C1 segment of cervical spinal cord (tissue), 14 donors: Measurements from ENCODE around the gene ZNF174.
A peak's percentile ranks its signal among the peaks of the same experiment; 100 is the strongest.

Source experiments
- DNase-seq, 14 donors: peaks; one replicate each; lab custom pipeline; 2025; lab: John Stamatoyannopoulos, UW

ZNF174 gene

DNA sequence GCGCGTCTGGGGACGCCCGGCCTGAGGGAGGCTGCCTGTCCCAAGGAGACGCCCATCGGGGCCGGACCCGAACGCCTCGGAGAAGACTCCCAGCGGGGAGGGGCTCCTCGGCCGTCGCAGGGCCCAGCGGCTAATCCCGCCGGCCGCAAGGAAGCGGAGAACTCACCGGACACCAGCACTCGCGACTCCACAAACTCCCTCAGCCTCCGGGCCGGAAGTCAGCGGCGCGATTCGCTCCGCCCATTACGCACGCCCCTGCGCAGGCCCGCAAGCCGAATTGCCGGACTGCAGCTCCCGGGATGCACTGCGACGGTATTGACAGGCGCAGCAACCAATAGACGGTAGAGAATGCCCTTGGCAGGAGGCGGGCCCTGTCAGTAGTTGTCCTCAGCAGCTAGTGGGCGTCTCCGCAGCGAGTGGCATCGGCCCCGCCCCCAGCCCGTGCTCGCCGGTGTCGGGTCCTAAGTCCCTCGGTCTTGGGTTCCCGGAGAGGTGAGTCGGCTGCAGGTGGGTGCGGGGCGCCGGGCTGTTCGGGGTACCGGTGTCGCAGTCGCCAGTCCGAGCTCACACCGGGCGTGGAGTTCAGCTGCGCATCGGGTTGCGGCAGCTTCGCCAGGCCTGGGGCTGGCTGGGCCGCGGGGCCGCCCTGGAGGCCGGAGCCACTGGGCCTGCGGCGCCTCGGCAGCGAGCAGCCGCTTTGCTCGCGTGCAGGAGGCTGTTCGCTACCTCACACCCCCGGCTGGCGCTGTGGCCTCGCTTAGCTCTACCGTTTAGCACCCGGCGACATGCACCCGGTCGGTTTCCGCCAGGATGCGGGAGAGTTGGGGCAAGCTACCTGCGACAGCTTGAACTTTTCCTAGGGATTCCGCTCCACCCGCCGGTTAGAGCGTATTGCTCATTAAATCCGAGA lies at the start of gene ZNF174, which contains the start of gene ZSCAN32:
Gene ZNF174, plus strand, starts transcription at position 437 of the 910 bp plus-strand sequence. CDS start 790 bp downstream, outside the sequence.
Gene ZSCAN32, minus strand, starts transcription at position 226 of the 910 bp plus-strand sequence. CDS start 3,447 bp downstream, outside the sequence.
- peak; percentile 94 to 99 (median 97) for DNase-seq

DNA sequence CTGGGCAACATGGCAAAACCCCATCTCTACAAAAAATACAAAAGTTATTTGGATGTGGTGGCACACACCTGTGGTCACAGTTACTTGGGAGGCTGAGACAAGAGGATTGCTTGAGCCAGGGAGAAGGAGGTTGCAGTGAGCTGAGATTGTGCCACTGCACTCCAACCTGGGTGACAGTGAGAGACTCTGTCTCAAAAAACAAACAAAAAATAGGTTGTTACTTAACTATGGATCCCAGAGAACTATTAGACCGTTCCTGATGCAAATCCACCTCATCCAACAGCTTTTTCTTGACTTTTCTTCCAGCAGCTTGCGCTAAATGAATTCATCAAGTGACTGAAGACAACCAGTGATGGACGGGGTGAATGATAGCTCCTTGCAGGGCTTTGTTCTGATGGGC lies 45.4 kb upstream of the ZNF174 start, which contains the start of gene OR2C1:
Gene OR2C1, plus strand, starts transcription at position 301 of the 400 bp plus-strand sequence. Its CDS starts 52 bp downstream, at position 353.
- no peak for DNase-seq

DNA sequence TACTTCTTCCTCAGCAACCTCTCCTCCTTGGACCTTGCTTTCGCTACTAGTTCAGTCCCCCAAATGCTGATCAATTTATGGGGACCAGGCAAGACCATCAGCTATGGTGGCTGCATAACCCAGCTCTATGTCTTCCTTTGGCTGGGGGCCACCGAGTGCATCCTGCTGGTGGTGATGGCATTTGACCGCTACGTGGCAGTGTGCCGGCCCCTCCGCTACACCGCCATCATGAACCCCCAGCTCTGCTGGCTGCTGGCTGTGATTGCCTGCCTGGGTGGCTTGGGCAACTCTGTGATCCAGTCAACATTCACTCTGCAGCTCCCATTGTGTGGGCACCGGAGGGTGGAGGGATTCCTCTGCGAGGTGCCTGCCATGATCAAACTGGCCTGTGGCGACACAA lies 44.9 kb upstream of the ZNF174 start:
- no peak for DNase-seq

DNA sequence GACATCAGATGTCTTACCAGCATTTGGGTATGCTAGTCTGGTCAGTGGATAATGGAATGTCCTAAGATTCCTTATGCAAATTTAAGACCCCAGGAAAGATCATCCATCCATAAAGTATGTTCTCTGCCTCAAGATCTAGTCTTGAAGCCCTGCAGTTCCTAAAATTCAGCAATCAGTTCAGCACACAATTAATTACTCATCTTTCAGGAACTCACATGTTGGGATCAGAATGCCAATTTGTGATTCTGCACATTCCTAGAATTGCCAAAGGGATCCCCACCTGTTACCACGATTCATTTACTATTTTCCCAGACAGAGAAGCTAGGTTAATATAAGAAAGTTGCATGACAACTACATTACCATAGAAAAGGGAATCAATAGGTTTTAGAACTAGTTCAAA lies 42.1 kb upstream of the ZNF174 start:
- DNase-seq: no peak

DNA sequence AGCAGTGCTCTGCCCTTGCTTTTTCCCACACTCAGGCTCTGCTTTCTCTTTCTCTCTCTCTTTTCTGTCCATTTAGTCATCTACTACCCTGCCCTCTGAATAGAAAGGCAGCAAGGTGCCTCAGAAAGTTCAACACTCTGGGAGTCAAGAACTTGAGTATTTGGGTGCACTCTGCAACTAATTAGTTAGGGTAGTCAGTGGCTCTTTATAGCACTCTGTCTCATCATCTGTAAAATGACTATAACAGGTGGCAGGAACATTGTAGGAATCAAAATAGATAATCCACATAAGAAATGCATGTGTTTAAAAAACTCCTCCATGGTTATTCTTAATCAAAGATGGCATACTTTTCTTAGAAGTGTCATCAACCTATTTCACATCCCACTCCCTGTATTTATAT lies 38.1 kb upstream of the ZNF174 start:
- no peak for DNase-seq

DNA sequence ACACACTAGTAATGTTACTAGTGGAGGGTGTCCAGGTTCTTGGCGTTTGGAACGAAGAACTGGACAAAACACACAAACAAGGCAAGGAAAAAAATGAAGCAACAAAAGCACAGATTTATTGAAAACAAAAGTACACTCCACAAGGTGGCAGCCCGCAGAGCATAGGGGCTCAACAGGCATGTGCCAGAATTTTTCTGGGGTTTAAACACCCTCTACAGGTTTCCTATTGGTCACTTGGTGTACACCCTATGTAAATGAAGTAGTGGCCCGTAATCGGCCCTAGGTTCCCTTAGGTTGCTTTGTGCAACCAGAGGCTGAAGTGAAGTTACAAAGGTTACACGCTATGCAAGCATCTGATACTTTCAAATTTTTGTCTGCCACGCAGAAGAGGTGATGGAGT lies 37.2 kb upstream of the ZNF174 start:
- no peak for DNase-seq

DNA sequence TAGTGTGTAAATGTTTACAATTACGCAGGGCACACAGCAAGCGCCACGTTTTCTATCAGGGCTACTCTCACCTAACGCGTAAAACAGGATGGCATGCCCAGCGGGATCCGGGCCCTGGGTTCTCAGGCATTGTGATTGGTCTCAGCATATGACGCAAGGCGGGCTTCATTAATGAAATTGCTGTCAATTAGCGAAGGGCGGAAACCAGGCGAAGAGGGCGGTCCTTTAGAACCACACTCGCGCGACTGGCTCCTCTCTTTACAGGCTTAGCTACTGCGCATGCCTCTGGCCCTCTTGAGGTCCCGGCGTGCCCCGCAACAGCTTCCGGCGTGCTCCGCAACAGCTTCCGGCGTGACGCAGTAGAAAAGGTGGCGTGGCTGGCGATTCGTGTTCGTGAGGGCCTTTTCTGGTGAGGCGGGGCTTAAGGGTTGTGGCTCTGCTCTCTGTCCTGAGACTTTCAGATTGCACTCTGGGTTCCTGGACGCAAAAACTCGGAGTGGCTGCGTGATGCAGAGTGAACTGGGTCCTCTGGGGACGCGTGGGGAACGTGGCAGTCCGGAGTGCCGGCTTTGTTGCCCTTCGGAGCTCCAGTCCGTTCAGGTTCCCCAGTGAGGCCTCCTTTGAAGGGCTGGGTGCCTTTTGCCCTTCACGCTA lies 36.1 kb upstream of the ZNF174 start:
- peak; percentile 19 to 92 (median 80) for DNase-seq

DNA sequence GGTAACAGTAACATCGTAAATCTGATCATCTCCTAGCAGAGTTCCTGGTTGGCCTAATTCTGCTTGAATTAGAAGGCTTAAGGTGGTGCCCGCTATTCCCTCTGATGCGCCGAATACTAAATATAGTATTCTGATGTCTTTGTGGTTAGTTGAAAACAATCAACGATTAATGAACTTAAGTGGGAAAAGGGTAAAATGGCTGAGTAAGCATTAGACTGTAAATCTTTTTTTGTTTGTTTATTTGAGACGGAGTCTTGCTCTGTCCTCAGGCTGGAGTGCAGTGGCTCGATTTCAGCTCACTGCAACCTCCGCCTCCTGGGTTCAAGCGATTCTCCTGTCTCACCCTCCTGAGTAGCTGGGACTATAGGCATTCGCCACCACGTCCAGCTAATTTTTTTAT lies 31.9 kb upstream of the ZNF174 start:
- no peak for DNase-seq

DNA sequence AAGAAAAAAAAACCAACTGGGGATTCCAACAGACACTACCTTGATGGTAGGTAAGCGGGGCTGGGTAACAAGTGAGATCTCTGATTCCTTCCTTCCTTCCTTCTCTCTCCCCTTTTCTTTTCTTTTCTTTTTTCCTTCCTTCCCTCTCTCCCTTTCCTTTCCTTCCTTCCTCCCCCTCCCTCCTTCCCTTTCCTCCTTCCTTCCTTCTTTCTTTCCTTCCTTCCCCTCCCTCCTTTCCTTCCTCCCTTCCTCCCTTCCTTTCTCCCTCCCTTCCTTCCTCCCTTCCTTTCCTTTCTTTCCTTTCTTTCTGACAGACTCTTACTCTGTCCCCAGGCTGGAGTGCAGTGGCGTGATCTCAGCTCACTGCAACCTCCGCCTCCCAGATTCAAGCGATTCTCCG lies 25.3 kb upstream of the ZNF174 start:
- no peak for DNase-seq

DNA sequence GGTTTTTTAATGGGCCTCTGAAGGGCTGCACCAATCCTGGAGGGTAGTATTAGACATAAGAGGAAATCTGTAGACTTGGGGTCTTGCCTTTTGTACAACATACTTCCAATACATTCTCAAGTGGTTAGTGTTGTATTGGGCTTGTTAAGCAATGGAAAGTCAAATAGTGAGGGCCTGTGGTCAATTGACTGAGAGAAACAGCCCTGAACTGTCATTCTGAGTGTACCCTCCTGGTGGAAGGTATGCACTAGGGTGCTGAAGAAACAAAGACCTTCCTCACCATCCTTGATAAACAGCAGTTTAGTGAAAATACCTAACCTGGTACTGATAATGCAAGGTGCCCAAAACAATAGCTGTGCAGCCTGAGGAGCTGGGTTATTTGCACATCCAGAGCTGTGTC lies 23.1 kb upstream of the ZNF174 start:
- no peak for DNase-seq

DNA sequence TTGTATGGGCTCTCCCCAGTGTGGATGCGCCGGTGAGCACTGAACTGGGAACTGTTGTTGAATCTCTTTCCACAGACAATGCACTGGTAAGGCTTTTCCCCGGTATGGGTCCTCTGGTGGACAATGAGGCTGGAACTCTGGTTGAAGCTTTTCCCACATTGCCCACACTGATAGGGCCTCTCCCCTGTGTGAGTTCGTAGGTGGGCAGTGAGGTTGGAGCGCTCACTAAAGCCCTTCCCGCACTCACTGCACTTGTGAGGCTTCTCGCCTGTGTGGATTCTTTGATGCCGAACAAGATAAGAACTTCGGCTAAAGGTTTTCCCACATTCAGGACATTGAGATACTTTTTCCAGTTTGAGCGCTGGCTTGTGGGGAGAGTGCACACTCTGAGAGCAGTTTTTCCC lies 18.0 kb upstream of the ZNF174 start:
- DNase-seq: no peak

DNA sequence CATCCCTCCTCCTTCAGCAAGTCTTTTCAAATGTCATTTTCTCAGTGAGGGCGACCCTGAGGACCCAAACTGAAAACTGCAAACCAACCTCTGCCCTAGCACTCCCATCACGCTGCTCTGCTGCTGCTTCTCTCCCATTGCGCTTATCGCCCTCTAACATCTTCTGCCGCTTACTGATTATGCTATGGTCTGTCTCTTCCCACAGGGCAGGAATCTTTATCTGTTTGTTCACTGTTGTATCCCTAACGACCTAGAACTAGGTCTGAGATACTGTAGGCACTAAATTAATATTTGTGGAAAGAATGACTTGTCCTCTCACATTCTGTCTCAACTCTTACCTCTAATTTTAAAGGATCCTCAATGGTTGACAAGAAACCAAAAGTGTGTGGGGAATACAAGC lies 12.7 kb upstream of the ZNF174 start:
- no peak for DNase-seq

DNA sequence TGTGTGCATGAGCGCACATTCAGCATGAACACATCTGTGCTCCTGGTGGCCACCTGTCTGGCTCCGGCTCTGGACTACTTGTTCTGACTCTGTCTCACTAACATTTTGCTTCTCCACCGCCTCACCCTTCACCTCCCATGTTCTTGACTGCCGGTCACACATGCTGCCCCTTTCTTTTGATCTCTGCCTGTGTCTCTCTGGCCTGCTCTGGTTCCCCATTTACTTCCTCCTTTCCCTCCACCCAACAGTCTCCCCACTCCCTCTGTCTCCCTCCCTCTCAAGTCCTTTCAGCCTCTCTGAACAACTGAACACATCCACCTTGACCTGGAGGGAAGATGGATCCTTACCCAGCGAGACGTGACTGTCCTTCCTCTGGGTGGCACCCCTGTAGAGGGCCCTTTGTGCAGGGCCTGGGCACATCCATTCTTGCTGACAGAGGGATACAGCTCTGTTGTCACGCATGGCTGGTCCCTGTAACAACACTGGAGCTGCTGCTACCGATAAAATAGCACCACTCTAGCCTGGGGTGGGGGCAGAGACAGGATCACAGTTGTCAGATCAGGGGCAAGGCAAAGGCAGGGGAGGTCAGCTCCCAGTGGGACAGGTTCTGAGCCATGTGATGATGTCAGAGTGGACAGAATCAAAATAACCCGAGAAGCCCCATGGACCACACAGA lies 11.2 kb upstream of the ZNF174 start:
- DNase-seq: no peak

DNA sequence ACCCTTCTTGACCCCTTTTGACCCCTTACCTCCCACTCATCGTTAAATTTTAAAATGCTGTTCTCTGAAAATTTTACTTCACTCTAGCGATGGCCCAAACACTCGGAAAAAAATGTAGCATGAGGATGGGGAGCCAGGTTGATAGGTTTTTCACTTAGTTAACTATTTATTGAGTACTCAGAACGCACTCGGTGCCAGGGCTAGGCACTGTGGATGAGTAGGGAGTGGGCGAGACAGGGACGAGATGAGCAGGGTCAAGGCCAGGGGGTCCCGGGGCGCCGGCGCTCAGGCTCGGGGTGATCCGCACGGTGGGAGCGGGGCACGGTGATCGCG lies 603 bp upstream of the ZNF174 start:
- DNase-seq: no peak

DNA sequence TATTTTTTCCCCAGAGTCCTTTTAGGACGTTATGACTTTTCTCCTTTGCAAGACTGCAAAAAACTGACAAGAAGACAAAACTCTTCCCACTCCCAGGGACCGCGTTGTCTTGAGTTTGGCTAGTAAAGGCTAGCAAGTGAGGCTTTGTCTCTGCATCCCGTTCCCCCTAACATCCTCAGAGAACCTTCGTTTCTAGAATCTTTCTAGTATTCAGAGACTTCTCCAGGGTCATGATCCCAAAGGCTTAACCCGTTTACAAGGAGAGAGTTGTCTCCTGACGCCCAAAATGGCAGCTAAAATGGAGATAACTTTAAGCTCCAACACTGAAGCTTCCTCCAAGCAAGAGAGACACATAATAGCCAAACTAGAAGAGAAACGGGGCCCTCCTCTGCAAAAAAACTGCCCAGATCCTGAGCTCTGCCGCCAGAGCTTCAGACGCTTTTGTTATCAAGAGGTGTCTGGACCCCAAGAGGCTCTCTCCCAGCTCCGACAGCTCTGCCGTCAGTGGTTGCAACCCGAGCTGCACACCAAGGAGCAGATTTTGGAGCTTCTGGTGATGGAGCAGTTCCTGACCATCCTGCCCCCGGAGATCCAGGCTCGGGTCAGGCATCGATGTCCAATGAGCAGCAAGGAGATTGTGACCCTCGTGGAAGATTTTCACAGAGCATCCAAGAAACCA lies 843 bp downstream of the ZNF174 start:
- no peak for DNase-seq

DNA sequence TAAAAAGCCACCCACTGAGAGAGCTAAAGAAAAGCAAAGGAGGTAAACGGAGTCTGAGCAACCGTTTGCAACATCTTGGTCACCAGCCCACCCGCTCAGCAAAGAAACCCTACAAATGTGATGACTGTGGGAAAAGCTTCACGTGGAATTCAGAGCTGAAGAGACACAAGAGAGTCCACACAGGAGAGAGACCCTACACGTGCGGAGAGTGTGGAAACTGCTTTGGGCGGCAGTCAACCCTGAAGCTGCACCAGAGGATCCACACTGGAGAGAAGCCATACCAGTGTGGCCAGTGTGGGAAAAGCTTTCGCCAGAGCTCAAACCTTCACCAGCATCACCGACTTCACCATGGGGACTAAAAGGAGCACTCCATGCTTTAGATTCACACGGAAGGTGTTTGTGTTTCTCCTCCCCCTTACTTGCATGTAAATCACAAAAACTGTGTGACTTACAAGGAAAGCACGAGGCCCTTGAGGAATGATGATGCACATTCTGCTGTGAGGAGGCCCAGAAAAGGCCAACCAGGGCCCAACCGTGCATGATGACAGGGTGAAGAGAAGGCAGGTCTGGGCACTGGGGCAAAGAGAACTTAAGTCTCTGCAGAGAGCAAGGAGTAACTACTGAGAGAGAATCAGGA lies 7.7 kb downstream of the ZNF174 start:
- no peak for DNase-seq

DNA sequence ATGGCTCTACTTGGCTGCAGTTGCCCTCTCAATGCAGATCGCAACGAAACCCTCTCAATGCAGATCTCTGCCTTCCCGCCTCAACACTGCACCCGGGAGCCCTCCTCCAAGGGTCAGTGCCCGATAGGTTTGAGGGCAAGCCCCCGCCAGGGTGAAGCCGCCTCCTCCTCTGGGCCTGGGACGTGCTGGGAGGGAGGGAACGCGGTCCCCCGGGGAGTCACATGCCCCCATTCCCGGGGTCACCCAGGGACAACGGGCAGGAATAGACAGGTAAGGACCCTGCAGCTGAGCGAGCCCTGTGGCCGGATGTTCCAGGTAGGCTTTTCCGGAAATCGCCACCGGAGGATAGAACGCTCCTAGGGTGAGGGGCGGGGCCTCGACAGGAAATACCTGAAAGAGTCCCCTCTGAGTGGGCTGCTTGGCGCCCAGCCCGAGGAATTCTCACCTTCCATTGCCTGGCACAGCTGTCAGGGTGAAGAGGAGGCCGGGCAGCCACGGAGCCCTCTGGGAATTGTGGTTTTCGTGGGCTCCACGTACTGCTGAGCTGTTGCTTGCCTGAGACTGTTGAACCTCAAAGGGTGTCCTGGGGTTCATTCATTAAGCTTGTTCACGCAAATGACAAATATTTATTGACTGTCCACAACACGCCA lies 12.8 kb downstream of the ZNF174 start:
- no peak for DNase-seq

DNA sequence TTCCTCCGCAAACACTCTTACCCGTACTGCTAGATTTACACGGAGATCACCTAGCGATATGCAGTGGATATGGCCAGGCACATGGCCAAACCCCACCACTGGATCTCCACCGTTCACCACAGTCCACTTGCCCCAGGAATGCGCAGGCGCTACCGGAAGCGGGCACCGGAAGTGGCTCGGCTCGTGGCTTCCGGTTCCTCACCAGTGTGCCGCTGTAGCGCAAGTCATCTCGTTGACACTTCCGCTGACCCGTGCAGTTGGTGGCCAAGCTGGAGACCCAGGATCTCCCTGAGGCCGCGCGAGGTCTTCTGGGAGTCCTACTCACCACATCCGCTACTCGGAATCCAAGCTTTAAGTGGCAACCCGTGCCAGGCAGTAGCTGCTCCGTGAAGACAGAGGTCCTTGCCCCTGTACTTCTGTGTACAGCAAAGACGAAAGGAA lies 30.8 kb downstream of the ZNF174 start:
- DNase-seq: peak in 9 of 14 donors; percentile 1 to 36 (median 23)

DNA sequence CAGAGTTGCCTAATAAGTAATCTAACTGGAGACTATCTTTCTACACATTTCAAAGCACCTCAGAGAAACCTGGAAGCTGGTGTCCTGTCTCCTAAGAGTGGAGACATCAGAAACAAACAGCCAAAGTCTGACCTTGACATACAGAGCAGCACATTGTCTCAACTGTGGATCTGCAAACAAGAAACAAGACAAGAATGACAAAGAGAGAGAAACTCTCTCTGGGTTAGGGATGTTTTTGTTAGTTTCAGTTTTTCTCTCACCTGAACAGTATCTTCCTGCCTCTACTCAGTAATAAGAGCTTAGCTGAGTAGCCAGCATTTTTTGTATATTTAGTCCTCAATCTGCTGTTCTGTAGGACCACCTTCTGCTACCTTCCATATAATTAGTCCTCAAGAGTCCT lies 33.4 kb downstream of the ZNF174 start:
- no peak for DNase-seq

DNA sequence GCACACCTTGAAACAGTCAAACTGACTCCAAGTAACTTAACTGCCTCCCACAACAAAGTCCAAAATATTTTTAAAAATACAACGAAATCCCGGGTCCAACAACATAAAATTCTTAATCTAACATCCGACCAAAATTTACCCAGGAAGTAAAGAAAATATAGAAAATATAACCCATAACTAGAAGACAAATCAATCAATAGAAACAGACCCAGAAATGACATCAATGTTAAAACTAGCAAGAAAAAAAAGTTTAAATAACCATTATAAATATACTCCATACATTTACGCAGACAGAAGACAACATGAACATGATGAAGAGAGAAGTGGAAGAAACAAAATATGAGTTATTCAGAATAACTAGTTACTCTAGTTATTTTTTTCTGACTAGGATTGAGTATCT lies 38.6 kb downstream of the ZNF174 start:
- DNase-seq: no peak
